GM23248 (cell line): ENCODE data around the gene SRSF8. TPM values are rescaled to one million over a fixed set of nuclear protein-coding genes. Genes with fewer than 3 reads are reported as not detected.

Source experiments
- DNase-seq: peaks from one replicate; pipeline ENCODE4 v3.0.0-alpha.2; 2015
- H2AFZ ChIP-seq: fragments of 200-600 bp; sonication (generic); 2 replicates; pipeline ENCODE4 v1.6.1; 2016; ENCODE audit warnings: antibody characterized with exemption
- H3F3A ChIP-seq: fragments of 200-600 bp; sonication (generic); 2 replicates; pipeline ENCODE4 v1.6.1; 2016; ENCODE audit warnings: mild to moderate bottlenecking, antibody characterized with exemption, mixed run types; ENCODE audit not compliant: insufficient read depth
- H3K27ac ChIP-seq: fragments of 200-600 bp; sonication (generic); 2 replicates; pipeline ENCODE4 v1.5.1; 2016; ENCODE audit warnings: mild to moderate bottlenecking
- H3K27me3 ChIP-seq: fragments of 200-600 bp; sonication (generic); replicated peaks from 2 replicates; pipeline ENCODE4 v1.6.1; 2016; ENCODE audit warnings: mild to moderate bottlenecking; ENCODE audit not compliant: insufficient read depth
- H3K36me3 ChIP-seq: fragments of 200-600 bp; sonication (generic); 2 replicates; pipeline ENCODE4 v1.6.1; 2016; ENCODE audit warnings: low read depth, mild to moderate bottlenecking
- H3K4me1 ChIP-seq: fragments of 200-600 bp; sonication (generic); 2 replicates; pipeline ENCODE4 v1.6.1; 2016; ENCODE audit warnings: mild to moderate bottlenecking; ENCODE audit not compliant: insufficient read depth
- H3K4me2 ChIP-seq: fragments of 200-600 bp; sonication (generic); one replicate; pipeline ENCODE4 v1.6.1; 2016; ENCODE audit warnings: mild to moderate bottlenecking; ENCODE audit not compliant: unreplicated experiment
- H3K4me3 ChIP-seq: fragments of 200-600 bp; sonication (generic); 2 replicates; pipeline ENCODE4 v1.5.1; 2016; ENCODE audit warnings: mild to moderate bottlenecking
- H3K79me2 ChIP-seq: fragments of 200-600 bp; sonication (generic); 2 replicates; pipeline ENCODE4 v1.6.1; 2016; ENCODE audit warnings: mild to moderate bottlenecking; ENCODE audit not compliant: insufficient read depth
- H3K9ac ChIP-seq: fragments of 200-600 bp; sonication (generic); 2 replicates; pipeline ENCODE4 v1.6.1; 2016; ENCODE audit warnings: mild to moderate bottlenecking
- H3K9me2 ChIP-seq: fragments of 200-600 bp; sonication (generic); 2 replicates; pipeline ENCODE4 v1.6.1; 2016; ENCODE audit warnings: mixed run types, mild to moderate bottlenecking, moderate library complexity; ENCODE audit not compliant: insufficient read depth
- H3K9me3 ChIP-seq: fragments of 200-600 bp; sonication (generic); one replicate; pipeline ENCODE4 v1.6.1; 2017; ENCODE audit warnings: low read depth
- H4K20me1 ChIP-seq: fragments of 200-600 bp; sonication (generic); 2 replicates; pipeline ENCODE4 v1.6.0; 2016; ENCODE audit not compliant: insufficient read depth
- EZH2 ChIP-seq: fragments of 200-600 bp; sonication (generic); IDR thresholded peaks from 2 replicates; pipeline ENCODE4 v1.6.1; 2018; ENCODE audit warnings: antibody characterized with exemption, mild to moderate bottlenecking; ENCODE audit not compliant: insufficient read depth, poor library complexity, severe bottlenecking
- EZH2phosphoT487 ChIP-seq: fragments of 200-600 bp; sonication (generic); IDR thresholded peaks from 2 replicates; pipeline ENCODE4 v1.6.1; 2018; ENCODE audit warnings: antibody characterized with exemption, moderate library complexity, mild to moderate bottlenecking, low read depth; ENCODE audit not compliant: insufficient read depth
- WGBS, 2 experiments: methylation state at CpG; one replicate each; pipeline ENCODE4 v1.1.6; 2015 to 2017; ENCODE audit warnings: low lambda C conversion rate in 2 of 2, low coverage in 1 of 2; ENCODE audit errors: missing lambda C conversion rate in 2 of 2; 5-methylcytosine and 5-hydroxymethylcytosine counted together
- in situ Hi-C: fragments of 300-500 bp; cut with MboI; formaldehyde crosslinking; loops from 2 replicates; pipeline ENCODE4 v1.15.0; 2020
- polyA plus RNA-seq: library from polyadenylated mRNA; unstranded; fragments of >200 nt; fragmentation: Nextera tagmentation; extraction: Ambion mirVana; gene quantifications from 2 replicates; pipeline ENCODE4 v1.2.1, GENCODE V29; 2016
- total RNA-seq: library from RNA; depleted of rRNA; stranded (reverse); fragments of >200 nt; shearing (Covaris generic); gene quantifications from 2 replicates; pipeline ENCODE4 v1.2.3, GENCODE V29; 2014

Gene SRSF8
- total and polyA plus RNA-seq, 2 experiments from 2014 or later, result 14.8 to 39.4 TPM

DNA sequence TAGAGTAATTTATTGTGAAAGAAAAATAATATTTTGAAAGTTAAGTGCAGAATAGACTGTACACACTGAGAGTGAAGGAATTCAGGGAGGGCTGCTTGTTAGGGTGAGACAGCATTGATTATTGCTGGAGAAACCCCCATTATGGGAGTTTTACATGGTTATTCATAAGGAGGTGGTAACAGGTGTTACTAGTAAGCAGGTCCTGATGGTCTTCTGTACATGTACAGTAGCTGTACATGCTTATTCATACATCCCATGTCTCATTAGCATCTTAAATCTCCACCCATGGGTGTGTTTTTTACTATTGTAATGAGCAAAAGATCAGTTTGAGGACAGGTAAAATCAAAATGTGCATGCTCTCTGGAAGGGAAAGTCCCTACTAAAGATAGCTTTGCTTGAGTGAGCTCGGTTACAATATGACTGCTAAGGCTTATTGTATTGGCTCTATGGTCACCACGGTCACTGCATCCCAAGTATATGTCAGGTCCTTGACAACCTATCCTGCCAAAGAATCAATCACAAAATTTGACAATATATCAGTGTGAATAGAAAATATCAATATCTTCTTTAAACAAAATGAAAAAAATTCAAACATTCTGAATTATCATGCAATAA is 11.3 kb upstream of the SRSF8 start:
- Histone ChIP-seq H3K4me1 (no peaks in the 10 kb centered on the region), H3K36me3 (no peaks in the 10 kb centered on the region), H3K27me3 (peaks cover 19% of the 10 kb centered on the region), H4K20me1 (no peaks in the 10 kb centered on the region), H3K9me3 (no peaks in the 10 kb centered on the region), H3K27ac (no peak overlapping the region), H3K9me2 (no peaks in the 10 kb centered on the region), H3K9ac (no peak overlapping the region), H3F3A (no peaks in the 10 kb centered on the region), H2AFZ (no peak overlapping the region), H3K4me3 (no peak overlapping the region), H3K79me2 (no peaks in the 10 kb centered on the region), H3K4me2 (no peak overlapping the region)
- in situ Hi-C loops, result no loop called here
- DNase-seq, result no peak
- 14 to 27% methylated on average over 2 of the region's 2 CpGs for WGBS, 2 experiments
- TF ChIP-seq EZH2phosphoT487, result no peak
- no peak for TF ChIP-seq EZH2

- H3K27me3 ChIP-seq, result peaks cover 19% of the 10 kb centered on the region
- in situ Hi-C loops, result no loop called here
These were observed 8.8 kb upstream of the SRSF8 start for GRCh38 chr11:95057959-95058358.

DNA sequence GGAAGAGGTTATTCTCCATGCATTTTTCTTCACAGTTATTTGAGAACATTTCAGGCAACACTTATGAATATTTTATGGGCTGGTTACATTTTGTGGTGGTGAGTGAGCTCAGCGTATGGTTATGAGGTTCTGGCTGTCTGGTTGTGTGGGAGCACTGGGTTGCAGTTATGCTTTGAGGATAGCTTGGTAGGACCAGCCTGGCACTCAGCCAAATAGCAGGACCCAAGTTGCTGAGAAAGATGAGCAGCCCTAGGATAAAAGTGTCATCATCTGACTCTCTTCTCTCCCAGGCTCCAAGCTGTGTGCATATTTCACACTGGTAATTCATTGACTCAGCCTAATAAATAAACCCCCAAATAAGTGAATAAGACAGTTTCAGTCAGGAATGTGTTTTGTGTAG is 8.1 kb upstream of the SRSF8 start:
- H3K36me3 ChIP-seq, result no peaks in the 10 kb centered on the region
- no peaks in the 10 kb centered on the region for H3K9me3 ChIP-seq
- H3K4me2 ChIP-seq, result no peak overlapping the region
- TF ChIP-seq EZH2phosphoT487, result no peak
- H3K27me3 ChIP-seq, result peaks cover 19% of the 10 kb centered on the region
- H2AFZ ChIP-seq, result no peak overlapping the region
- H3F3A ChIP-seq, result no peaks in the 10 kb centered on the region
- in situ Hi-C loops, result no loop called here
- H3K9ac ChIP-seq, result no peak overlapping the region
- H3K4me1 ChIP-seq, result no peaks in the 10 kb centered on the region
- H3K79me2 ChIP-seq, result no peaks in the 10 kb centered on the region
- no peaks in the 10 kb centered on the region for H3K9me2 ChIP-seq
- H3K4me3 ChIP-seq, result no peak overlapping the region
- WGBS, 2 experiments, result 38 to 52% methylated on average over 1 of the region's 1 CpG
- no peak overlapping the region for H3K27ac ChIP-seq
- no peaks in the 10 kb centered on the region for H4K20me1 ChIP-seq
- DNase-seq, result peak; percentile 35

More at GRCh38 chr11:95057959-95058358, 8.8 kb upstream of the SRSF8 start:
- no peak for TF ChIP-seq EZH2phosphoT487
- TF ChIP-seq EZH2, result no peak
- H2AFZ ChIP-seq, result no peak overlapping the region
- H3K4me1 ChIP-seq, result no peaks in the 10 kb centered on the region
- no peaks in the 10 kb centered on the region for H3F3A ChIP-seq
- no peak overlapping the region for H3K9ac ChIP-seq
- no peak overlapping the region for H3K4me3 ChIP-seq
- no peaks in the 10 kb centered on the region for H4K20me1 ChIP-seq
- no peak overlapping the region for H3K4me2 ChIP-seq
- H3K9me2 ChIP-seq, result no peaks in the 10 kb centered on the region
- no peaks in the 10 kb centered on the region for H3K9me3 ChIP-seq
- no peak for DNase-seq
- H3K27ac ChIP-seq, result no peak overlapping the region
- H3K36me3 ChIP-seq, result no peaks in the 10 kb centered on the region
- 82 to 84% methylated on average over 8 of the region's 8 CpGs for WGBS, 2 experiments
- no peaks in the 10 kb centered on the region for H3K79me2 ChIP-seq

DNA sequence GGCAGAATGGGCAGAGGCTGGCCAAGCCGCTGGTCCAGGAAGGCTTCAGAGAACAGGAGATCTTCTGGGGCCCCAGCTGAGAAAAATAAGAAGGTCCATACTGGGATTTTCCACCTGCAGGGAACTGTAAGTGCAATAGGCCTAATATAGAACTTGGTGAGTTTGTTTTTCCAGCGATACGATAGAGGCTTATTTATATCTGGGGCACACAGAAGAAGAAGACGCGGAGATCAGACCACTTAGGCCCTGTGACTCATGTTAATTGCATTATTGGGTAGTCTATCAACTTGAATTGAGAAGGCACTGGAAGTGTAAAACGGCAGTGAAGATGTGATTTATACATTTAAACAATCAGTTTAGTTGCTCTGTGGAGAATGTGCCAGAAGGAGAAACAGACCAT is 7.7 kb upstream of the SRSF8 start:
- H3K4me1 ChIP-seq, result no peaks in the 10 kb centered on the region
- no peak overlapping the region for H3K4me3 ChIP-seq
- H3K27ac ChIP-seq, result no peak overlapping the region
- 87 to 90% methylated on average over 6 of the region's 6 CpGs for WGBS, 2 experiments
- H3K9ac ChIP-seq, result no peak overlapping the region
- no peaks in the 10 kb centered on the region for H3K9me3 ChIP-seq
- no peaks in the 10 kb centered on the region for H3K36me3 ChIP-seq
- no peak overlapping the region for H2AFZ ChIP-seq
- DNase-seq, result no peak
- H4K20me1 ChIP-seq, result no peaks in the 10 kb centered on the region
- H3K79me2 ChIP-seq, result no peaks in the 10 kb centered on the region
- no peak overlapping the region for H3K4me2 ChIP-seq
- TF ChIP-seq EZH2phosphoT487 (no peak), EZH2 (no peak)
- peaks cover 18% of the 10 kb centered on the region for H3K27me3 ChIP-seq
- no peaks in the 10 kb centered on the region for H3F3A ChIP-seq
- no peaks in the 10 kb centered on the region for H3K9me2 ChIP-seq
- in situ Hi-C loops, result no loop called here

GRCh38 chr11:95065336-95065735 is 1.4 kb upstream of the SRSF8 start:
- no peaks in the 10 kb centered on the region for H3K36me3 ChIP-seq
- no peaks in the 10 kb centered on the region for H3K9me3 ChIP-seq
- peaks cover 12% of the 10 kb centered on the region for H3K4me1 ChIP-seq
- no peak overlapping the region for H3K27ac ChIP-seq
- peaks cover 23% of the 10 kb centered on the region for H3F3A ChIP-seq
- no peak overlapping the region for H3K9ac ChIP-seq
- no peak overlapping the region for H3K4me2 ChIP-seq
- no peak overlapping the region for H2AFZ ChIP-seq
- WGBS, 2 experiments, result 95 to 100% methylated on average over 1 of the region's 1 CpG
- no peak overlapping the region for H3K4me3 ChIP-seq
- H3K9me2 ChIP-seq, result no peaks in the 10 kb centered on the region
- H4K20me1 ChIP-seq, result no peaks in the 10 kb centered on the region
- no peaks in the 10 kb centered on the region for H3K27me3 ChIP-seq
- no peak for DNase-seq
- in situ Hi-C loops, result no loop called here
- no peak for TF ChIP-seq EZH2phosphoT487
- TF ChIP-seq EZH2, result no peak
- H3K79me2 ChIP-seq, result peaks cover 25% of the 10 kb centered on the region
